Measurements from ENCODE around the gene GPI.
"Not testable (repeated sequence)": the region's sequence is repeated elsewhere in the genome, so short reads cannot be mapped to it uniquely, and the experiment has no call there.

The GPI gene

GRCh38 chr19:34369166-34369565 is 4.2 kb downstream of the GPI start:
- not testable (repeated sequence) for DNase-seq

GRCh38 chr19:34370117-34370516 is 5.1 kb downstream of the GPI start:
- no peak for DNase-seq

GRCh38 chr19:34370983-34371382 is 6.0 kb downstream of the GPI start:
- DNase-seq = no peak

DNA sequence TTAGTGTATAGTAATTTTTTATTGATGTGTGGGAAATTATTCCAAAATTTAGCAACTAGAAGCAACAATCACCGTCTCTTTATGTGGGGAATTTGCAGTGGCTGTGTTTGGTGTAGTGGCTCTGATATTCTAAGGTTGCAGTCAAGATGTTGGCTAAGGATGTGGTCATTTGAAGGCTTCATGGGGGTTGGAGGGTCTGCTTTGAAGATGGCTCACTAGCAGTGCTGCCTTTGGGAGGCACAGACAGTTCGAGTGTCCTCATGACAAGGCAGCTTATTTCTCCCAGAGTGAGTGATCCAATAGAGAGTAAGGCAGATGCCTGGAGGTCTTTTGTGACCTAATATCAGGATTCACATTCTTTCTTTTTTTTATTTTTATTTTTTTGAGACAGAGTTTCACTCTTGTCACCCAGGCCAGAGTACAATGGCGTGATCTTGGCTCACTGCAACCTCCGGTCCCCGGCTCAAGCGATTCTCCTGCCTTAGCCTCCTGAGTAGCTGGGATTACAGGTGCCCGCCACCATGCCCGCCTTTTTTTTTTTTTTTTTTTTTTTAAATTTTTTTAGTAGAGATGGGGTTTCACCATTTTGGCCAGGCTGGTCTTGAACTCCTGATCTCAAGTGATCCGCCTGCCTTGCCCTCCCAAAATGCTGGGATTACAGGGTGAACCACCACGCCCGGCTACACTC is 8.7 kb downstream of the GPI start:
- no peak for DNase-seq

GRCh38 chr19:34375598-34375997 is 10.6 kb downstream of the GPI start:
- DNase-seq = no peak

DNA sequence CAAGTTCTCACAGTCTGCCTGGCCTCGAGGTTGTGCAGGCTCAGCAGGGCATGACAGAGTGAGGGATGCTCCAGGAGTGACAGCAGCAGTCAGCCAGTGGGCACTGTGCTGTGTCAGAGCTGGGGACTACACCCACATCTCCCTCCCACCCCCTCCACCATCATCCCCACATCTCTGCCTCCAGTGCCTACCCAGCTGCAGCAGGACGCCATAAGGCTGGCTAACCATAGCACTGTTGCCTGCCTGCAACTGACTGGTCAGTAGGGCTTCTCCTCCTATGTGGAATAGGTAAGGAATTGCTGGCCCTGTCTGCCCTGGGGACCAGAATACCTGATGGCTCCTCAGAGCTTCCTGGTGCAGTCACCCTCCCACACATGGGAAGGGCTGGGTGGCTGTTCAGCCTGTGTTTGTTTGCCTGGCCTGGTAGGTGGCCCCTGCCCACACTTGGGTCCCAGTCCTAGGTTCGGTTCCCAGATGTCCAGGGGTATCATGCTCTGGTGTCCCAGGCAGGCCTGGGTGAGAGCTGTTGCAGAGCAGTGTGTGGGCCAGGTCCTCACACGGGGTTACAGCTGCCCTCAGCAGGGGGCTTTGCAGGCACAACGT is 15.7 kb downstream of the GPI start:
- DNase-seq = no peak

GRCh38 chr19:34381399-34382251 is 16.6 kb downstream of the GPI start:
- no peak for DNase-seq

DNA sequence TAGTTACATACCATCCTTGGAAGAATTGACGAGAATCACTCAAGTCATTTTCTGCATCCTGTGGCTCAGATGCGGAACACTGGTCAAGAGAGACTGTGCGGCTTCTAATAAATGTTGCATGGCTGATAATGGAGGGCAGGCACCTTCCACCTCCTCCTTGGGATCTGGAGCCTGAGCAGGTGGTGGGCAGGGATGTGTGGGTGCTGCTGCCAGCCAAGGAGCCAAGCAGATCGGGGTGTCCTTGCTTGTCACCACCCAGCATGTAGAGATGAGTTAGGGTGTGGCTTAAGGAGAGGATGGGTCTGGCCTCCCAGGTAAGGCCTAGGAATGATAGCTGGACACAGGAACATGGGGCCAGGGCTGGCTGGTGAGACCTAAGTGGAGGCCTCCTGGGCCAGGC is 17.5 kb downstream of the GPI start:
- no peak for DNase-seq

DNA sequence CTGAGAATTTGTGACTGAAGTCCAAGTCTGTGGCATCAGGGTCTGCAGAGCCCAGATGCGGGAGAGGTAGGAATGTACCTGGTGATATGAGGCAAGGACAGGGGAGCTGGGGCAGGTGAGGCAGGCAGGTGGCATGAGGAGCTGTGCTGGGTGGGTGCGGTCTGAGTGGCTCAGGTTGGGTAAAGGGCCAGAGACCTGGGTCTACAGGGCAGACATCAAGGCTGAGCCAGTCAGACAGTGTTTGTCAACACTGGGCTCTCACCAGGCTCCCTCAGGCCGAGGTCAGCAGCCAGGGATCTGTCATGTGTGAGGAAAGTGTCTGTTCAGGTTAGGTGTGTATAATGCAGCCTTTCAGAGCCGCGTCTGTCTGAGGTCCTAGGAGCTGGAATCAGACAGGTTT is 18.6 kb downstream of the GPI start:
- no peak for DNase-seq

DNA sequence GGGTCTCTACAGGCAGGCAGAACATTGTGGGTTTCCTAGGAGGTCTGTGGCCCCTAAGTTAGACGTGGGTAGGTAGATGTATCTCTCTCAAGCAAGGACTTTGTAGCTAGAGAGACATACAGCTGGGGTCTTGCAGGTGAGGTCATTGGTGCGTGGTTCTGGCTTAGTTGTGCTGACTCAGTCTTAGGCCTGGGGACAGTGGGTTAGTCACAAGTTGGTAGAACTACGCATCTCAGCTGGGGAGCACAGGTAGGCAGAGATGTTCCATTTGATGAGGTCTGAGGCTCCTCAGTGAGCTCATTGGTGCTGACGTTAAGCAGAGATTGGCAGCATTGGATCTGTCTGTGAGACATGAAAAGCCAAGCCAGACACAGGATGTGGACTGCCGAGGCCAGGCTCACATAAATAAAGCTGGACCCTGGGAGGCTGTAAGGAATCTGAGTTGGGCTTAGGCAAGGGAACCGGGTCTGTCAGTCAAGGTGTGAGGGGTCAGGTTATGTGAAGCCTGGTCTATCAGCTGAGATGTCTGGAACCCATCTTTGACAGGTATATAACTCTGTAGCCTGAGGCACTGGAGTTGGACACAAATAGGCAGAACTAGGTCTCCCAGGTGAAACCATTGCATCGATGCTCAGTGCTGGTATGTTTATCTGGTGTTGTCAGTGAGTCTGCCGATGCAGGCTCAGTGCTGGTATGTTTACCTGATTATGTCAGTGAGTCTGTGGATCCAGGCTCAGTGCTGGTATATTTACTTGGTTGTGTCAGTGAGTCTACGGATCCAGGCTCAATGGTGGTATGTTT is 21.8 kb downstream of the GPI start:
- DNase-seq = no peak

DNA sequence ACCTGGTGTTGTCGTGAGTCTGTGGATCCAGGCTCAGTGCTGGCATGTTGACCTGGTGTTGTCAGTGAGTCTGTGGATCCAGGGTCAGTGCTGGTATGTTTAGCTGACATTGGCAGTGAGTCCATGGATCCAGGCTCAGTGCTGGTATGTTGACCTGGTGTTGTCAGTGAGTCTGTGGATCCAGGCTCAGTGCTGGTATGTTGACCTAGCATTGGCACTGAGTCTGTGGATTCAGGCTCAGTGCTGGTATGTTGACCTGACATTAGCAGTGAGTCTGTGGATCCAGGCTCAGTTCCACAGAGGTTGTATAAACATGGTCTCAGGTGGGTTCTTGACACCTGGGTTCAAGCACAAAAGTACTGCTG is 22.4 kb downstream of the GPI start:
- DNase-seq = no peak

- not testable (repeated sequence) for DNase-seq
These were observed 23.7 kb downstream of the GPI start for GRCh38 chr19:34388745-34389144.

GRCh38 chr19:34391813-34392212 is 26.8 kb downstream of the GPI start:
- no peak for DNase-seq

DNA sequence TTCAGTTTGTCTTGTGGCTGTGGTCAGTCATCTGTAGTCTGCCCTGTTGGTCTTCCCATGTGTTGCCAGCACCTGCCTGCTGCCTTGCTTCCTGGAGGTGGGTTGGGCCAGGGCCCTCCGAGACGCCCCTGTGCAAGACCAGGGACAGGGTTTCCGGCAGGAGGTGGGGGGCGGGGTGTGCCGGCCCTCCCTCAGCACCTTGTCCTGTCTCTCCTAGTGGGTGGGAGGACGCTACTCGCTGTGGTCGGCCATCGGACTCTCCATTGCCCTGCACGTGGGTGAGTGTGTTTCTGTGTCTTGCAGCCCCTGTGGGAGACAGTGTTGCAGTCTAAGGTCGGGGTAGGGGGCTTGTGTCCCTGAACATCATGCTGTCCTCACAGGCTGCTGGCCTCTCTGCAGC is 28.0 kb downstream of the GPI start:
- no peak for DNase-seq

DNA sequence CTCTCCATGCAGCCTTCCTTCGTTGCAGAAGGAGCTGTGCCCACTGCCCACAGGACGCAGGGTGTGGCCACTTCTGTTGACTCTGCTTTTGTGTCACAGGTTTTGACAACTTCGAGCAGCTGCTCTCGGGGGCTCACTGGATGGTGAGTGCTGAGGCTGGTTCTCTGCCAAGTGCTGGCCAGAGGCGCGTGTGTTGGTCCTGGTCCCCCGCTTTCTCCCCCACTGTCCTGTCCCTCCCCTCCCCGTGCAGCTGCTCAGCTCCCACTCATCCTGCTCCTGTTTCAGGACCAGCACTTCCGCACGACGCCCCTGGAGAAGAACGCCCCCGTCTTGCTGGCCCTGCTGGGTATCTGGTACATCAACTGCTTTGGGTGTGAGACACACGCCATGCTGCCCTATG is 28.6 kb downstream of the GPI start:
- no peak for DNase-seq

DNA sequence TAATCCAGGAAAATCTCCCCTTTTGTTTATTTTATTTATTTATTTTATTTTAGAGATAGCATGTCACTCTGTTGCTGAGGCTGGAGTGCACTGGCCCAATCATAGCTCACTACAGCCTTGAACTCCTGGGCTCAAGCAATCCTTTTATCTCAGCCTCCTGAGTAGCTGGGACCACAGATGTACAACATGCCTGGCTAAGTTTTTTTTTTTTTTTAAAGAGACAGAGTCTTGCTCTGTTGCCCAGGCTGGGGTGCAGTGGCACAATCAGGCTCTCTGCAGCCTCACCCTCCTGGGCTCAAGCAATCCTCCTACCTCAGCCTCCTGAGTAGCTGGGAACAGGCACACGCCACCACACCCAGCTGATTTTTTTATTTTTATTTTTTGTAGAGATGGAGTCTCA is 32.9 kb downstream of the GPI start:
- DNase-seq = no peak

DNA sequence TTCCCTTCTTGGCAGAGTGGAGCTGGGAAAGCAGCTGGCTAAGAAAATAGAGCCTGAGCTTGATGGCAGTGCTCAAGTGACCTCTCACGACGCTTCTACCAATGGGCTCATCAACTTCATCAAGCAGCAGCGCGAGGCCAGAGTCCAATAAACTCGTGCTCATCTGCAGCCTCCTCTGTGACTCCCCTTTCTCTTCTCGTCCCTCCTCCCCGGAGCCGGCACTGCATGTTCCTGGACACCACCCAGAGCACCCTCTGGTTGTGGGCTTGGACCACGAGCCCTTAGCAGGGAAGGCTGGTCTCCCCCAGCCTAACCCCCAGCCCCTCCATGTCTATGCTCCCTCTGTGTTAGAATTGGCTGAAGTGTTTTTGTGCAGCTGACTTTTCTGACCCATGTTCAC is 34.9 kb downstream of the GPI start:
- DNase-seq = no peak

- DNase-seq = not testable (repeated sequence)
These were observed 35.8 kb downstream of the GPI start for GRCh38 chr19:34400844-34401243.

DNA sequence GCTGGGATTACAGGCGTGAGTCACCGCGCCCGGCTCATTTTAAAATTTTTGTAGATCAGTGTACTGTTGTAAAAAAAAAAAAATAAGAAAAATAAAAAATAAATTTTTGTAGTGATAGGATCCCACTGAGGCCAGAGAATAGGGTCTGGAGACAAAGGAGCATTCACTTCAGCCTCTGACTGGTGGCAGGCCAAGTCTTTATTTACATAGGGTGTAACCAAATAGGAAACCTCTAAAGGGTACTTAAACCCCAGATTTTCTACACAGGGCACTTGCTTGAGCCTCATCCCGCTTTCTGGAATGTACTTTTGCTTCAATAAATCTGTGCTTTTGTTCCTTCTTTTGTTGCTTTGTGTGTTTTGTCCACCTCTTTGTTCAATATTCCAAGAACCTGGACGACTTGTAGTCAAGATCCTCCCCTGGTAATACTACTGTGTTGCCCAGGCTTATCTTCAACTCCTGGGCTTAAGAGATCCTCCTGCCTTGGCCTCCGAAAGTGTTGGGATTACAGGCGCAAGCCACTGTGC is 37.1 kb downstream of the GPI start:
- DNase-seq = no peak

DNA sequence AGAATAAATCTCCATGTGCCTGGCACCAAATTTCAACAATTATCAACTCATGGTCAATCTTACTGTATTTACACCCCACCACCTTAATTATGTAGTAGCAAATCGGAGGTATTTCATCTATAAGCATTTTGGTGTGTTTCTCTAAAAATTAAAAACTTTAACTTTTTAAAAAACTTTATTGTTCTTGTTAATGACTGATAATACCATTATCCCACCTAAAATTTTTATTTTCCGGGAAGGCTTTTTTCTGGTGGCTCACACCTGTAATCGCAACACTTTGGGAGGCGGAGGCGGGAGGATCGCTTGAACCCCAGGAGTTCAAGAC is 38.8 kb downstream of the GPI start:
- DNase-seq = no peak

GRCh38 chr19:34404109-34404909 is 39.3 kb downstream of the GPI start, which contains the start of gene PDCD2L:
PDCD2L (plus strand) TSS chr19:34404399; CDS start chr19:34404431, 32 bp downstream.
- peak; percentile 91 to 95 for DNase-seq
